H9 (cell line): Measurements from ENCODE around the gene RXRB. TPM values are rescaled to one million over a fixed set of nuclear protein-coding genes. Genes with fewer than 3 reads are reported as not detected.
A peak's percentile ranks its signal among the peaks of the same experiment; 100 is the strongest.

Experiments
- DNase-seq: peaks from one replicate; pipeline ENCODE4 v3.0.0-alpha.2; 2017
- H2AFZ ChIP-seq: one replicate; pipeline ENCODE4 v1.6.1; 2013; ENCODE audit warnings: mild to moderate bottlenecking, low read length, control low read depth, moderate library complexity
- H2AK5ac ChIP-seq: 2 replicates; pipeline ENCODE4 v1.6.1; 2013; ENCODE audit warnings: low read length, control low read depth, mixed read lengths; ENCODE audit not compliant: insufficient read length
- H2BK120ac ChIP-seq: one replicate; pipeline ENCODE4 v1.6.1; 2013; ENCODE audit warnings: low read depth, mild to moderate bottlenecking, low read length, control low read depth, inconsistent platforms; ENCODE audit not compliant: poor library complexity, severe bottlenecking
- H2BK12ac ChIP-seq: 2 replicates; pipeline ENCODE4 v1.6.1; 2013; ENCODE audit warnings: low read length, control low read depth, mixed read lengths, low read depth; ENCODE audit not compliant: insufficient read length
- H2BK15ac ChIP-seq: 2 replicates; pipeline ENCODE4 v1.6.1; 2013; ENCODE audit warnings: low read depth, low read length, control low read depth
- H2BK20ac ChIP-seq: one replicate; pipeline ENCODE4 v1.6.1; 2013; ENCODE audit warnings: low read depth, mild to moderate bottlenecking, low read length, control low read depth, inconsistent platforms; ENCODE audit not compliant: poor library complexity, severe bottlenecking
- H2BK5ac ChIP-seq: 2 replicates; pipeline ENCODE4 v1.6.1; 2013; ENCODE audit warnings: low read length, control low read depth, mixed read lengths; ENCODE audit not compliant: insufficient read length
- H3K14ac ChIP-seq: 2 replicates; pipeline ENCODE4 v1.6.1; 2013; ENCODE audit warnings: low read length, control low read depth; ENCODE audit not compliant: insufficient read depth
- H3K18ac ChIP-seq: 2 replicates; pipeline ENCODE4 v1.6.1; 2013; ENCODE audit warnings: low read depth, mild to moderate bottlenecking, mixed read lengths, low read length, control low read depth; ENCODE audit not compliant: insufficient read length
- H3K23ac ChIP-seq: 2 replicates; pipeline ENCODE4 v1.6.1; 2013; ENCODE audit warnings: low read length, control low read depth, mixed read lengths, low read depth; ENCODE audit not compliant: insufficient read length
- H3K23me2 ChIP-seq: 2 replicates; pipeline ENCODE4 v1.6.1; 2013; ENCODE audit warnings: low read depth, mild to moderate bottlenecking, mixed read lengths, low read length, control low read depth; ENCODE audit not compliant: insufficient read length, poor library complexity, severe bottlenecking
- H3K27ac ChIP-seq: 2 replicates; pipeline ENCODE4 v1.5.1; 2013; ENCODE audit warnings: low read length, control low read depth, mixed read lengths, low read depth; ENCODE audit not compliant: insufficient read length
- H3K27me3 ChIP-seq: 2 replicates; pipeline ENCODE4 v1.6.1; 2013; ENCODE audit warnings: low read length, control low read depth, inconsistent platforms; ENCODE audit not compliant: insufficient read depth
- H3K4ac ChIP-seq: 2 replicates; pipeline ENCODE4 v1.6.1; 2013; ENCODE audit warnings: low read depth, mild to moderate bottlenecking, control low read depth, inconsistent platforms, low read length, moderate library complexity
- H3K4me1 ChIP-seq: 2 replicates; pipeline ENCODE4 v1.6.1; 2013; ENCODE audit warnings: low read length, control low read depth, inconsistent platforms; ENCODE audit not compliant: insufficient read depth
- H3K4me2 ChIP-seq: 2 replicates; pipeline ENCODE4 v1.6.1; 2013; ENCODE audit warnings: low read length, control low read depth, mixed read lengths; ENCODE audit not compliant: insufficient read length, insufficient read depth
- H3K56ac ChIP-seq: 2 replicates; pipeline ENCODE4 v1.6.1; 2013; ENCODE audit warnings: low read depth, mild to moderate bottlenecking, mixed read lengths, low read length, control low read depth; ENCODE audit not compliant: insufficient read length
- H3K79me1 ChIP-seq: 2 replicates; pipeline ENCODE4 v1.6.1; 2013; ENCODE audit warnings: low read depth, mild to moderate bottlenecking, moderate library complexity, low read length, control low read depth, inconsistent platforms; ENCODE audit not compliant: insufficient read depth, poor library complexity, severe bottlenecking
- H3K79me2 ChIP-seq: 2 replicates; pipeline ENCODE4 v1.6.1; 2013; ENCODE audit warnings: low read length, control low read depth, inconsistent platforms; ENCODE audit not compliant: insufficient read depth
- H3K9ac ChIP-seq: 2 replicates; pipeline ENCODE4 v1.6.1; 2013; ENCODE audit warnings: low read length, control low read depth, mixed read lengths; ENCODE audit not compliant: insufficient read length; ENCODE audit errors: extremely low read depth
- H3K9me3 ChIP-seq: one replicate; pipeline ENCODE4 v1.6.1; 2013; ENCODE audit warnings: low read depth, low read length, inconsistent platforms; ENCODE audit not compliant: control insufficient read depth
- H3T11ph ChIP-seq: one replicate; pipeline ENCODE4 v1.6.1; 2013; ENCODE audit warnings: mild to moderate bottlenecking, low read length, control low read depth, inconsistent platforms
- H4K20me1 ChIP-seq: one replicate; pipeline ENCODE4 v1.6.1; 2013; ENCODE audit not compliant: control insufficient read depth, insufficient read length, insufficient read depth
- H4K5ac ChIP-seq: 2 replicates; pipeline ENCODE4 v1.6.1; 2013; ENCODE audit warnings: low read depth, mild to moderate bottlenecking, mixed read lengths, low read length, control low read depth; ENCODE audit not compliant: insufficient read length
- H4K8ac ChIP-seq: replicated peaks from 2 replicates; pipeline ENCODE4 v1.6.1; 2013; ENCODE audit warnings: low read length, control low read depth, mixed read lengths, low read depth; ENCODE audit not compliant: insufficient read length
- H4K91ac ChIP-seq: 2 replicates; pipeline ENCODE4 v1.6.1; 2013; ENCODE audit warnings: low read depth, mild to moderate bottlenecking, moderate library complexity, mixed read lengths, low read length, control low read depth; ENCODE audit not compliant: insufficient read length
- H3K27ac Mint-ChIP-seq, 3 experiments: 2 replicates in 2 of 3; 3 replicates in 1 of 3; pipeline ENCODE4 v1.8.0; 2020 to 2021; ENCODE audit warnings: mixed read lengths in 3 of 3, mild to moderate bottlenecking in 1 of 3, moderate library complexity in 1 of 3
- H3K27me3 Mint-ChIP-seq: 2 replicates; pipeline ENCODE4 v1.8.0; 2021; ENCODE audit warnings: low read depth, mild to moderate bottlenecking, moderate library complexity, mixed read lengths
- H3K36me3 Mint-ChIP-seq, 3 experiments: 2 replicates in 2 of 3; 3 replicates in 1 of 3; pipeline ENCODE4 v1.8.0; 2020 to 2021; ENCODE audit warnings: low read depth in 3 of 3, mixed read lengths in 3 of 3; ENCODE audit not compliant: insufficient read depth in 1 of 3
- H3K4me1 Mint-ChIP-seq, 2 experiments: 2 replicates each; pipeline ENCODE4 v1.8.0; 2020; ENCODE audit warnings: mixed read lengths in 2 of 2
- H3K4me3 Mint-ChIP-seq, 2 experiments: 2 replicates in 1 of 2; 3 replicates in 1 of 2; pipeline ENCODE4 v1.8.0; 2020 to 2021; ENCODE audit warnings: mild to moderate bottlenecking in 2 of 2, mixed read lengths in 2 of 2, moderate library complexity in 1 of 2
- H3K9me3 Mint-ChIP-seq, 2 experiments: 2 replicates in 1 of 2; 3 replicates in 1 of 2; pipeline ENCODE4 v1.8.0; 2020; ENCODE audit warnings: mild to moderate bottlenecking in 2 of 2, mixed read lengths in 2 of 2, moderate library complexity in 1 of 2
- WGBS: extraction: QIAGEN DNeasy Blood & Tissue Kit; methylation state at CpG from one replicate; pipeline ENCODE4 v1.1.7; 2013; ENCODE audit warnings: missing lambda C conversion rate, low lambda C conversion rate, mixed read lengths; ENCODE audit not compliant: insufficient read length; ENCODE audit errors: extremely low coverage; 5-methylcytosine and 5-hydroxymethylcytosine counted together
- total RNA-seq: library from RNA; stranded (reverse); gene quantifications from 2 replicates; pipeline ENCODE4 v1.2.1, GENCODE V29; 2021
- TF ChIP-seq, protein P1 (sequence below): fragments of 200-600 bp; sonication (generic); conservative IDR thresholded peaks from 3 replicates; pipeline ENCODE4 v1.8.0; 2021; ENCODE audit warnings: antibody characterized with exemption, mild to moderate bottlenecking

RXRB gene
- total RNA-seq, 1 experiment from 2014 or later, result 14.8 TPM

DNA sequence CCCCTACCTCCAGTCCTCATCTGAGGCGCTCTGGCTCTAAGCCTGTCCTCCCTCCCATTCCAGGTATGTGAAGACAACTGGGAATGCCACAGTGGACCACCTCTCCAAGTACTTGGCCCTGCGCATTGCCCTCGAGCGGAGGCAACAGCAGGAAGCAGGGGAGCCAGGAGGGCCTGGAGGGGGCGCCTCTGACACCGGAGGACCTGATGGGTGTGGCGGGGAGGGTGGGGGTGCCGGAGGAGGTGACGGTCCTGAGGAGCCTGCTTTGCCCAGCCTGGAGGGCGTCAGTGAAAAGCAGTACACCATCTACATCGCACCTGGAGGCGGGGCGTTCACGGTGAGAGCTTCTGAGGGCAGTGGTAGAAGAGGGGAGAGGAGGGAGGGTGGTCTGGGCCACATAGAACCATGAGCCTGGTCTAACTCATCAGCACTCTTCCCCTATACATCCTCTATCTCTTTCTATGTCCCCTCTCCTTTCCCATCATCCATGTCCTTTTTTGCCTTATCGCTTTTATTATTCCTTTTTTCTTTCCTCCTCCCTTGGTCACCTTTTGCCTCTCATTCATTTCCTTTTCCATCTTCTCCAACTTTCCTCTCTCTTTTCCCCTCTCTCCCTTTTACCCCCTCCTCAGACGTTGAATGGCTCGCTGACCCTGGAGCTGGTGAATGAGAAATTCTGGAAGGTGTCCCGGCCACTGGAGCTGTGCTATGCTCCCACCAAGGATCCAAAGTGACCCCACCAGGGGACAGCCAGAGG lies 11.4 kb upstream of the RXRB start:
- Histone ChIP-seq H3K9ac (no peak overlapping the region), H2BK12ac (no peak overlapping the region), H3K56ac (no peak overlapping the region), H3K4me1 (no peaks in the 10 kb centered on the region), H2AFZ (no peak overlapping the region), H2BK15ac (no peak overlapping the region), H2AK5ac (no peak overlapping the region), H3K4ac (no peak overlapping the region), H4K91ac (no peak overlapping the region), H3K23me2 (peaks cover 20% of the 10 kb centered on the region), H4K8ac (no peak overlapping the region), H3T11ph (no peak overlapping the region), H3K18ac (no peak overlapping the region), H3K4me2 (no peak overlapping the region), H4K5ac (no peak overlapping the region), H2BK120ac (no peak overlapping the region), H4K20me1 (peaks cover 3% of the 10 kb centered on the region), H3K27ac (no peak overlapping the region), H3K79me1 (no peaks in the 10 kb centered on the region), H3K9me3 (no peaks in the 10 kb centered on the region), H3K14ac (no peak overlapping the region), H2BK20ac (no peak overlapping the region), H3K23ac (no peak overlapping the region), H2BK5ac (no peak overlapping the region), H3K79me2 (no peaks in the 10 kb centered on the region), H3K27me3 (peaks cover 46% of the 10 kb centered on the region)
- peak; percentile 82 for DNase-seq
- Mint-ChIP-seq H3K4me1 (peaks cover 33 to 48% of the 10 kb centered on the region in 2 experiments), H3K4me3 (peak overlapping the region in 1 of 2 experiments; percentile 94; a peak in 3 of 5 replicates), H3K9me3 (no peaks in the 10 kb centered on the region), H3K27ac (no peak overlapping the region; a peak in 1 of 7 replicates), H3K27me3 (peaks cover 82% of the 10 kb centered on the region), H3K36me3 (peaks cover 7 to 24% (median 16%) of the 10 kb centered on the region in 3 experiments; a peak in 6 of 7 replicates)
- no CpG with 5 or more reads among the region's 18 CpGs for WGBS
- TF ChIP-seq, protein P1, sequence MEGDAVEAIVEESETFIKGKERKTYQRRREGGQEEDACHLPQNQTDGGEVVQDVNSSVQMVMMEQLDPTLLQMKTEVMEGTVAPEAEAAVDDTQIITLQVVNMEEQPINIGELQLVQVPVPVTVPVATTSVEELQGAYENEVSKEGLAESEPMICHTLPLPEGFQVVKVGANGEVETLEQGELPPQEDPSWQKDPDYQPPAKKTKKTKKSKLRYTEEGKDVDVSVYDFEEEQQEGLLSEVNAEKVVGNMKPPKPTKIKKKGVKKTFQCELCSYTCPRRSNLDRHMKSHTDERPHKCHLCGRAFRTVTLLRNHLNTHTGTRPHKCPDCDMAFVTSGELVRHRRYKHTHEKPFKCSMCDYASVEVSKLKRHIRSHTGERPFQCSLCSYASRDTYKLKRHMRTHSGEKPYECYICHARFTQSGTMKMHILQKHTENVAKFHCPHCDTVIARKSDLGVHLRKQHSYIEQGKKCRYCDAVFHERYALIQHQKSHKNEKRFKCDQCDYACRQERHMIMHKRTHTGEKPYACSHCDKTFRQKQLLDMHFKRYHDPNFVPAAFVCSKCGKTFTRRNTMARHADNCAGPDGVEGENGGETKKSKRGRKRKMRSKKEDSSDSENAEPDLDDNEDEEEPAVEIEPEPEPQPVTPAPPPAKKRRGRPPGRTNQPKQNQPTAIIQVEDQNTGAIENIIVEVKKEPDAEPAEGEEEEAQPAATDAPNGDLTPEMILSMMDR, result peak; percentile 40; the same call in 1 of the 3 replicates
